Stimulated activated CD4-positive, alpha-beta T cell treated with anti-CD3 and anti-CD28 coated beads, Interleukin-12 subunit alpha, Interleukin-12 subunit beta, amount 100 ng/mL, for 48 hours (primary cell): ENCODE data around the gene SMCP.

Experiments used
- DNase-seq, 3 donors: peaks; one replicate each; pipeline ENCODE4 v3.0.0-alpha.2; 2020; ENCODE audit warnings: low read depth in 2 of 3, low spot score in 1 of 3

Gene SMCP

GRCh38 chr1:152886085-152886484 is 8.0 kb downstream of the SMCP start:
- DNase-seq, result no peak

- no peak for DNase-seq
Observed at GRCh38 chr1:152886758-152887409, 8.8 kb downstream of the SMCP start.

GRCh38 chr1:152888126-152888525 is 10.0 kb downstream of the SMCP start:
- no peak for DNase-seq

- DNase-seq, result no peak
Observed at GRCh38 chr1:152899027-152899426, 20.9 kb downstream of the SMCP start.

GRCh38 chr1:152899883-152900282 is 21.8 kb downstream of the SMCP start:
- DNase-seq, result no peak

- DNase-seq, result no peak
Observed at GRCh38 chr1:152901631-152902030, 23.5 kb downstream of the SMCP start.

GRCh38 chr1:152902636-152903035 is 24.5 kb downstream of the SMCP start:
- no peak for DNase-seq

GRCh38 chr1:152904688-152905440 is 26.7 kb downstream of the SMCP start:
- DNase-seq, result no peak

- DNase-seq, result no peak
Observed at GRCh38 chr1:152906023-152906565, 28.0 kb downstream of the SMCP start.

- no peak for DNase-seq
Observed at GRCh38 chr1:152907686-152908601, 29.8 kb downstream of the SMCP start, which contains the start of gene IVL. Gene IVL, plus strand, starts transcription at chr1:152908546. Its CDS starts 1,252 bp downstream, at chr1:152909798.

- DNase-seq, result no peak
Observed at GRCh38 chr1:152909206-152909605, 31.1 kb downstream of the SMCP start.

GRCh38 chr1:152912471-152912870 is 34.3 kb downstream of the SMCP start:
- DNase-seq, result no peak

GRCh38 chr1:152912900-152913299 is 34.8 kb downstream of the SMCP start:
- DNase-seq, result no peak

GRCh38 chr1:152917794-152918193 is 39.7 kb downstream of the SMCP start:
- no peak for DNase-seq

GRCh38 chr1:152919071-152919470 is 40.9 kb downstream of the SMCP start:
- no peak for DNase-seq

GRCh38 chr1:152924191-152924590 is 46.1 kb downstream of the SMCP start:
- DNase-seq, result no peak

- no peak for DNase-seq
Observed at GRCh38 chr1:152926091-152926490, 48.0 kb downstream of the SMCP start.

GRCh38 chr1:152928671-152929070 is 50.5 kb downstream of the SMCP start:
- no peak for DNase-seq

GRCh38 chr1:152932170-152932811 is 54.2 kb downstream of the SMCP start:
- DNase-seq, result no peak

- no peak for DNase-seq
Observed at GRCh38 chr1:152933196-152933595, 55.1 kb downstream of the SMCP start.
